ENCODE data around the gene KAZN. TPM values are rescaled to one million over a fixed set of nuclear protein-coding genes. Genes with fewer than 3 reads are reported as not detected.

Gene KAZN
- total and polyA plus RNA-seq, 12 donors, result 1.1 to 6.5 (median 1.9) TPM

GRCh38 chr1:14745001-14745720 lies 146.7 kb downstream of the KAZN start:
- Histone ChIP-seq H3K9me3 (no peaks in the 10 kb centered on the region), H3K4me3 (no peak overlapping the region), H3K36me3 (no peaks in the 10 kb centered on the region), H3K27me3 (peaks cover 0 to 43% (median 24%) of the 10 kb centered on the region in 7 donors), H3K27ac (no peak overlapping the region), H3K4me1 (peaks cover 0 to 10% (median 0%) of the 10 kb centered on the region in 9 donors)
- TF ChIP-seq CTCF (IDR thresholded peaks at IDR 0.05), result no peak
- ATAC-seq (no peak), DNase-seq (no peak)
- 79% methylated on average over 9 of the region's 9 CpGs for WGBS, 2 donors
- intact Hi-C loops (cut with DNase I), result no loop called here

DNA sequence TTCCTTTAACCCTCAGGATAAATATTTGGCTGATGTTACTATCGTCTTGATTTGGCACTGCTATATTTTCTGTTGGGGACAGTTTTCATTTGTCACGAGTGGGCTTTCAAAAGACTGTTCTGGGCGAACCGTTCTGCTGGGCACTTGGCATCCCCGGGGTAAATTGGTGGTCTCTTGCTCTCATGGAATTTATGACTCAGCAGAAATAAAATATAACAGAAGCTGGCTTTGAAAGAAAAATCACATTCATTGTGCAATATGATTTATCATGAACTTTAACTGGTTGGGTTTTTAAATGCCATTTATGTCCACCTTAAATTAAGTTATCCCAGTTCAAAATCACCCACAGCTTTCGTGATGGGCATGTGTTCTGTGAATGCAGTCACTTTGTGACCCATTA lies 147.3 kb downstream of the KAZN start:
- TF ChIP-seq CTCF (IDR thresholded peaks at IDR 0.05), result no peak
- Histone ChIP-seq H3K27ac (no peak overlapping the region), H3K4me3 (no peak overlapping the region), H3K4me1 (peaks cover 0 to 9% (median 0%) of the 10 kb centered on the region in 9 donors), H3K9me3 (no peaks in the 10 kb centered on the region), H3K27me3 (peaks cover 0 to 40% (median 19%) of the 10 kb centered on the region in 7 donors), H3K36me3 (no peaks in the 10 kb centered on the region)
- intact Hi-C loops (cut with DNase I), result no loop called here
- DNase-seq (no peak), ATAC-seq (no peak)
- WGBS, 2 donors, result 73 to 74% methylated on average over 6 of the region's 6 CpGs

DNA sequence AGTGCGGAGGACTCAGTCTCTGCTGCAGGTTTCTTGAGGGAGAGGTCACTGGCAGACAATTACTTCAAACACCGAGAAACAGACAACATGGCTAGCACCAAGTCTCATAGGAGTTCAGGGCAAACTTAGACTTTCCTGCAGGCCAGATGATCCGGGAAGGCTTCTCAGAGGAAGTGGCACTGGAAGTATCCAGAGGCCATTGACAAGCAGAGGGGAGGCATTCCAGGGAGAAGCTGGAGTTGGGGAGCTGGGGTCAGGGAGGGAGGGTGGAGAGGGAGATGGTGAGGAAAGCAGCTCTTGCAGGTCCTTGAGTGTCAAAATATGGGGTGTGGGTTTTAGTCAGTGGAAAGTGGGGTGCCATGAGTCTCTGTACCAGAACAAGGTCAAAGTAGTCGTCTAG lies 147.9 kb downstream of the KAZN start:
- peaks cover 0 to 34% (median 13%) of the 10 kb centered on the region in 7 donors for H3K27me3 ChIP-seq
- intact Hi-C loops (cut with DNase I), result no loop called here
- no peak overlapping the region for H3K27ac ChIP-seq
- DNase-seq, result no peak
- ATAC-seq, result no peak
- peaks cover 0 to 8% (median 0%) of the 10 kb centered on the region in 9 donors for H3K4me1 ChIP-seq
- no peaks in the 10 kb centered on the region for H3K9me3 ChIP-seq
- H3K4me3 ChIP-seq, result no peak overlapping the region
- H3K36me3 ChIP-seq, result no peaks in the 10 kb centered on the region
- 78 to 83% methylated on average over 4 of the region's 4 CpGs for WGBS, 2 donors
- TF ChIP-seq CTCF (IDR thresholded peaks at IDR 0.05), result no peak

DNA sequence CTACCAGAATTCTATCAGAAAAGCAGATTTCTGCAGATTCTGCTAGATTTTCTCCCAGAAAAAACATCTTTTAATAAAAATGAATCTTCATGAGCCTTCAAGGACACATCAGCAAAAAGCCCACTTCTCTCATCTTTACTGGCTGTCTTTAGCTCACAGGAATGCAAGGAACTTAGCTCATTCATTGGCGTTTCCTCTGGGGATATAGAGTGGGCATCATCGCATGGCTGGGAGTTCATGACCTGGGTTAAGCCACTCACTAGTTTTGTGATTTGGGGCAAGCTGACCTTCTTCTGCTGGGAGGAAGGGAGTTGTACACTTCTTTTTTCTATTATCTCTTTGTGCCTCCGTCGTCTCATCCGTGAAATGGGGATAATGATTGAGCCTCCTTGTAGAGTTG lies 149.7 kb downstream of the KAZN start:
- DNase-seq (no peak), ATAC-seq (no peak)
- intact Hi-C loops (cut with DNase I), result no loop called here
- WGBS, 2 donors, result 79 to 83% methylated on average over 5 of the region's 5 CpGs
- Histone ChIP-seq H3K4me1 (no peaks in the 10 kb centered on the region), H3K36me3 (no peaks in the 10 kb centered on the region), H3K4me3 (no peak overlapping the region), H3K9me3 (peaks cover 0 to 7% (median 0%) of the 10 kb centered on the region in 11 donors), H3K27ac (no peak overlapping the region), H3K27me3 (peaks cover 0 to 19% (median 8%) of the 10 kb centered on the region in 7 donors)
- no peak for TF ChIP-seq CTCF (IDR thresholded peaks at IDR 0.05)
